Measurements from ENCODE around the gene FOXK2. TPM values are rescaled to one million over a fixed set of nuclear protein-coding genes. Genes with fewer than 3 reads are reported as not detected.
"Not testable (repeated sequence)": the region's sequence is repeated elsewhere in the genome, so short reads cannot be mapped to it uniquely, and the experiment has no call there.

FOXK2 gene
- total and polyA plus RNA-seq, 2 donors from 2014 or later: 13.5 to 37.9 TPM

DNA sequence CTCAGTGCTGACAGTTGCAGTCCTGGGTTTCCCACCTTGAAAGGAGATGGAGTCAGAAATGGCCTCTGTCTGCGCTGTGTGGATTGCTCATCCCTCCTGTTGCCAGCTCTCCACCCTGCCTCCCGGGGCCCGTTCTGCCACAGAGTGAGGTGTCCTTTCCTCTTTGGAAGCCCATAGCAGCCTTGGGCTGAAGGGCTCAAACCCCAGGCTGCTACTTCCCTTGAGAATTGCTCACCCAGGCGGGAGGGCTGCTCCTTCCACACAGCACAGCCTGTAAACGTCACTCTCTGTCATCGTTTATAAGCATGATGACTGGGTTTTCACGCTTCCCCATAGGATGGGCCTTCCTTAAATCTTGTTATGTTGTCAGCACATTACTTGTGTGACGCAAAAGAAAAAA, 62.7 kb downstream of the FOXK2 start:
- Histone ChIP-seq H3K4me3 (ENCODE audit: low read length in 3 of 3) (no peak overlapping the region), H3K36me3 (ENCODE audit: control insufficient read depth in 2 of 3, insufficient read depth in 3 of 3, low read length in 3 of 3) (peaks cover 0 to 18% (median 5%) of the 10 kb centered on the region in 3 donors), H3K27me3 (ENCODE audit: control insufficient read depth, insufficient read depth, low read length) (no peaks in the 10 kb centered on the region), H3K4me1 (ENCODE audit: control insufficient read depth in 2 of 3, insufficient read depth in 2 of 3, low read depth in 1 of 3, low read length in 3 of 3) (peaks cover 0 to 7% (median 0%) of the 10 kb centered on the region in 3 donors), H3K27ac (ENCODE audit: low read depth in 2 of 2, low read length in 2 of 2) (no peak overlapping the region), H3K9me3 (ENCODE audit: control insufficient read depth in 2 of 3, insufficient read depth in 1 of 3, low read length in 3 of 3) (no peaks in the 10 kb centered on the region), H3K9ac (ENCODE audit: low read length in 3 of 3) (no peak overlapping the region)
- intact Hi-C loops (cut with DNase I): no loop called here
- DNase-seq (no peak), FAIRE-seq (no peak)
- TF ChIP-seq, protein P1, sequence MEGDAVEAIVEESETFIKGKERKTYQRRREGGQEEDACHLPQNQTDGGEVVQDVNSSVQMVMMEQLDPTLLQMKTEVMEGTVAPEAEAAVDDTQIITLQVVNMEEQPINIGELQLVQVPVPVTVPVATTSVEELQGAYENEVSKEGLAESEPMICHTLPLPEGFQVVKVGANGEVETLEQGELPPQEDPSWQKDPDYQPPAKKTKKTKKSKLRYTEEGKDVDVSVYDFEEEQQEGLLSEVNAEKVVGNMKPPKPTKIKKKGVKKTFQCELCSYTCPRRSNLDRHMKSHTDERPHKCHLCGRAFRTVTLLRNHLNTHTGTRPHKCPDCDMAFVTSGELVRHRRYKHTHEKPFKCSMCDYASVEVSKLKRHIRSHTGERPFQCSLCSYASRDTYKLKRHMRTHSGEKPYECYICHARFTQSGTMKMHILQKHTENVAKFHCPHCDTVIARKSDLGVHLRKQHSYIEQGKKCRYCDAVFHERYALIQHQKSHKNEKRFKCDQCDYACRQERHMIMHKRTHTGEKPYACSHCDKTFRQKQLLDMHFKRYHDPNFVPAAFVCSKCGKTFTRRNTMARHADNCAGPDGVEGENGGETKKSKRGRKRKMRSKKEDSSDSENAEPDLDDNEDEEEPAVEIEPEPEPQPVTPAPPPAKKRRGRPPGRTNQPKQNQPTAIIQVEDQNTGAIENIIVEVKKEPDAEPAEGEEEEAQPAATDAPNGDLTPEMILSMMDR (IDR thresholded peaks at IDR 0.05; ENCODE audit: borderline replicate concordance, extremely low read depth, insufficient read depth): no peak

DNA sequence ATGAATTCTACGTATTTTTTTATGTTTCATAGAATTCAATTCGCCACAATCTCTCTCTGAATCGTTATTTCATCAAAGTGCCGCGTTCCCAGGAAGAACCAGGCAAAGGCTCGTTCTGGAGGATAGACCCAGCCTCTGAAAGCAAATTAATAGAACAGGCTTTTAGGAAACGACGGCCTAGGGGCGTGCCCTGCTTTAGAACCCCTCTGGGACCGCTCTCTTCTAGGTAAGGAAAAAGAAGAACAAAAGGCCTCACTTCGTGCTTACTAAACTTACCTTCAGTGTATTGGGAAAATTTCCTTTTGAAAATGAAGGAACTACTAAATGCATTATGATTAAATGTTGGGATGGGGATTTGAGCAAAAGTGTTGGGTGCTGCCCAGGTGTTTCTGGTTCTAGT, 63.2 kb downstream of the FOXK2 start:
- H3K4me3 ChIP-seq (ENCODE audit: low read length in 3 of 3): no peak overlapping the region
- DNase-seq (no peak), FAIRE-seq (no peak)
- no peaks in the 10 kb centered on the region for H3K27me3 ChIP-seq (ENCODE audit: control insufficient read depth, insufficient read depth, low read length)
- no peak overlapping the region for H3K9ac ChIP-seq (ENCODE audit: low read length in 3 of 3)
- intact Hi-C loops (cut with DNase I): no loop called here
- H3K4me1 ChIP-seq (ENCODE audit: control insufficient read depth in 2 of 3, insufficient read depth in 2 of 3, low read depth in 1 of 3, low read length in 3 of 3): peaks cover 0 to 7% (median 0%) of the 10 kb centered on the region in 3 donors
- H3K36me3 ChIP-seq (ENCODE audit: control insufficient read depth in 2 of 3, insufficient read depth in 3 of 3, low read length in 3 of 3): peaks cover 0 to 22% (median 6%) of the 10 kb centered on the region in 3 donors
- TF ChIP-seq, protein P1 (IDR thresholded peaks at IDR 0.05; ENCODE audit: borderline replicate concordance, extremely low read depth, insufficient read depth): no peak
- no peaks in the 10 kb centered on the region for H3K9me3 ChIP-seq (ENCODE audit: control insufficient read depth in 2 of 3, insufficient read depth in 1 of 3, low read length in 3 of 3)
- H3K27ac ChIP-seq (ENCODE audit: low read depth in 2 of 2, low read length in 2 of 2): no peak overlapping the region

DNA sequence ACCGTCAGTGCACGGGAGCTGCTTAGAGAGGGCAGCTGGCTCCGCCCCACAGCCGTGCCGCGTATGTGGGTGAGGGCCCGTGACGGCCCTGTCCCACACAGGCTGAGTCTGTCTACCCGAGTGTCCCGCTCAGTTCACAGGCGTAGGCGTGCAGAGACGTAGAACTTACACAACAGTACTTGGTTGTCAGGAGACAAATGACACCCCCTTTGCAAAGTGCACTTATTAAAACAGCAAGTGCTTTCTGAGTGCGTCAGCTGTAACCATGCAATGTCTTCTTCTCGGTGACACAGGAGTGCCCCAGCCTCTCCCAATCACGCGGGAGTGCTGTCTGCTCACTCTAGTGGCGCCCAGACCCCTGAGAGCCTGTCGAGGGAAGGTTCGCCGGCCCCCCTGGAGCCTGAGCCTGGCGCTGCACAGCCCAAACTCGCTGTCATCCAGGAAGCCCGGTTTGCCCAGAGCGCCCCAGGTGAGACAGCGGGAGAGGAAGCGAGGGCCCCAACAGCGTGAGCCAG, 64.2 kb downstream of the FOXK2 start:
- TF ChIP-seq, protein P1 (IDR thresholded peaks at IDR 0.05; ENCODE audit: borderline replicate concordance, extremely low read depth, insufficient read depth): no peak
- H3K27ac ChIP-seq (ENCODE audit: low read depth in 2 of 2, low read length in 2 of 2): no peak overlapping the region
- H3K4me1 ChIP-seq (ENCODE audit: control insufficient read depth in 2 of 3, insufficient read depth in 2 of 3, low read depth in 1 of 3, low read length in 3 of 3): peaks cover 0 to 4% (median 0%) of the 10 kb centered on the region in 3 donors
- H3K9ac ChIP-seq (ENCODE audit: low read length in 3 of 3): no peak overlapping the region
- DNase-seq (peak in 4 of 5 donors; percentile 47 to 78 (median 59)), FAIRE-seq (no peak)
- peaks cover 0 to 25% (median 7%) of the 10 kb centered on the region in 3 donors for H3K36me3 ChIP-seq (ENCODE audit: control insufficient read depth in 2 of 3, insufficient read depth in 3 of 3, low read length in 3 of 3)
- H3K4me3 ChIP-seq (ENCODE audit: low read length in 3 of 3): no peak overlapping the region
- H3K9me3 ChIP-seq (ENCODE audit: control insufficient read depth in 2 of 3, insufficient read depth in 1 of 3, low read length in 3 of 3): no peaks in the 10 kb centered on the region
- intact Hi-C loops (cut with DNase I): no loop called here
- no peaks in the 10 kb centered on the region for H3K27me3 ChIP-seq (ENCODE audit: control insufficient read depth, insufficient read depth, low read length)

DNA sequence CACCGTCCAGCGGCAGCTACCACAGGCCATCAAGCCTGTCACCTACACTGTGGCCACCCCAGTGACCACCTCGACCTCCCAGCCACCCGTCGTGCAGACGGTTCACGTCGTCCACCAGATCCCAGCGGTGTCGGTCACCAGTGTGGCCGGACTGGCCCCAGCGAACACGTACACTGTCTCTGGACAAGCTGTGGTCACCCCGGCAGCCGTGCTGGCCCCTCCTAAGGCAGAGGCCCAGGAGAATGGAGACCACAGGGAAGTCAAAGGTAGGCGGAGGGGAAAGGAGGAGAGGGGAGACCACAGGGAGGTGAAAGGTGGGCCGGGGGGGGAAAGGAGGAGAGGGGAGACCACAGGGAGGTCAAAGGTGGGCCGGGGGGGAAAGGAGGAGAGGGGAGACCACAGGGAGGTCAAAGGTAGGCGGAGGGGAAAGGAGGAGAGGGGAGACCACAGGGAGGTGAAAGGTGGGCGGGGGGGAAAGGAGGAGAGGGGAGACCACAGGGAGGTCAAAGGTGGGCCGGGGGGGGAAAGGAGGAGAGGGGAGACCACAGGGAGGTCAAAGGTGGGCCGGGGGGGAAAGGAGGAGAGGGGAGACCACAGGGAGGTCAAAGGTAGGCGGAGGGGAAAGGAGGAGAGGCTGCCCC, 66.5 kb downstream of the FOXK2 start:
- peaks cover 0 to 25% (median 7%) of the 10 kb centered on the region in 3 donors for H3K36me3 ChIP-seq (ENCODE audit: control insufficient read depth in 2 of 3, insufficient read depth in 3 of 3, low read length in 3 of 3)
- H3K4me3 ChIP-seq (ENCODE audit: low read length in 3 of 3); H3K9ac ChIP-seq (ENCODE audit: low read length in 3 of 3); H3K27me3 ChIP-seq (ENCODE audit: control insufficient read depth, insufficient read depth, low read length); FAIRE-seq; intact Hi-C loops (cut with DNase I); H3K9me3 ChIP-seq (ENCODE audit: control insufficient read depth in 2 of 3, insufficient read depth in 1 of 3, low read length in 3 of 3); H3K27ac ChIP-seq (ENCODE audit: low read depth in 2 of 2, low read length in 2 of 2); H3K4me1 ChIP-seq (ENCODE audit: control insufficient read depth in 2 of 3, insufficient read depth in 2 of 3, low read depth in 1 of 3, low read length in 3 of 3): not testable (repeated sequence)
- peak; percentile 38 to 87 (median 75) for DNase-seq
